Loucy (cell line): Measurements from ENCODE around the gene CD244.

Experiments used
- H2AFZ ChIP-seq: fragments of 200-600 bp; sonication (generic); 2 replicates; pipeline ENCODE4 v1.6.0; 2016; ENCODE audit warnings: antibody characterized with exemption, mild to moderate bottlenecking, low read length, moderate library complexity
- H3F3A ChIP-seq: fragments of 200-600 bp; 2 replicates; pipeline ENCODE4 v1.6.0; 2016; ENCODE audit warnings: antibody characterized with exemption, low read depth, mild to moderate bottlenecking
- H3K27me3 ChIP-seq: fragments of 200-600 bp; sonication (generic); 2 replicates; pipeline ENCODE4 v1.6.1; 2014; ENCODE audit warnings: low read length, mild to moderate bottlenecking; ENCODE audit not compliant: insufficient read depth, poor library complexity, severe bottlenecking
- H3K36me3 ChIP-seq: fragments of 200-600 bp; sonication (generic); 2 replicates; pipeline ENCODE4 v1.6.1; 2016; ENCODE audit warnings: low read length; ENCODE audit not compliant: insufficient read depth
- H3K4me1 ChIP-seq: fragments of 200-600 bp; sonication (generic); 2 replicates; pipeline ENCODE4 v1.5.1; 2014; ENCODE audit warnings: low read length, mild to moderate bottlenecking; ENCODE audit not compliant: insufficient read depth, poor library complexity, severe bottlenecking
- H3K4me2 ChIP-seq: fragments of 200-600 bp; sonication (generic); 2 replicates; pipeline ENCODE4 v1.6.0; 2014; ENCODE audit warnings: antibody characterized with exemption, low read length, low read depth, mild to moderate bottlenecking; ENCODE audit not compliant: poor library complexity, severe bottlenecking
- H3K4me3 ChIP-seq: fragments of 200-600 bp; sonication (generic); 2 replicates; pipeline ENCODE4 v1.5.1; 2014; ENCODE audit warnings: low read length, mild to moderate bottlenecking, mixed read lengths; ENCODE audit not compliant: poor library complexity, severe bottlenecking
- H3K79me2 ChIP-seq: fragments of 200-600 bp; sonication (generic); 2 replicates; pipeline ENCODE4 v1.6.1; 2014; ENCODE audit warnings: low read length; ENCODE audit not compliant: insufficient read depth
- H3K9ac ChIP-seq: fragments of 200-600 bp; sonication (generic); 2 replicates; pipeline ENCODE4 v1.6.0; 2014; ENCODE audit warnings: mild to moderate bottlenecking, low read depth, low read length, moderate library complexity; ENCODE audit not compliant: poor library complexity, severe bottlenecking
- H3K9me2 ChIP-seq: fragments of 200-600 bp; sonication (generic); replicated peaks from 2 replicates; pipeline ENCODE4 v1.6.1; 2016; ENCODE audit warnings: low read depth, low read length, mixed read lengths
- H3K9me3 ChIP-seq: fragments of 200-600 bp; sonication (generic); 2 replicates; pipeline ENCODE4 v1.6.1; 2014; ENCODE audit warnings: mild to moderate bottlenecking, antibody characterized with exemption, low read length, low read depth; ENCODE audit not compliant: insufficient read depth
- H4K20me1 ChIP-seq: fragments of 200-600 bp; sonication (generic); 2 replicates; pipeline ENCODE4 v1.6.0; 2014; ENCODE audit warnings: antibody characterized with exemption, low read length, mild to moderate bottlenecking; ENCODE audit not compliant: insufficient read depth, poor library complexity, severe bottlenecking
- CTCF ChIP-seq: fragments of 200-600 bp; sonication (generic); conservative IDR thresholded peaks from 2 replicates; pipeline ENCODE4 v1.5.1; 2014; ENCODE audit warnings: mild to moderate bottlenecking, antibody characterized with exemption, low read length
- EZH2phosphoT487 ChIP-seq: fragments of 200-600 bp; IDR thresholded peaks from 2 replicates; pipeline ENCODE4 v1.6.1; 2018; ENCODE audit warnings: antibody characterized with exemption, mild to moderate bottlenecking, moderate library complexity, borderline replicate concordance

CD244 gene

GRCh38 chr1:160823296-160823695 lies 39.4 kb downstream of the CD244 start:
- no peaks in the 10 kb centered on the region for H3K27me3 ChIP-seq
- peaks cover 5% of the 10 kb centered on the region; the same call in 1 of the 2 replicates for H3K36me3 ChIP-seq
- no peak overlapping the region for H2AFZ ChIP-seq
- no peaks in the 10 kb centered on the region for H4K20me1 ChIP-seq
- H3K9ac ChIP-seq, result no peak overlapping the region
- no peaks in the 10 kb centered on the region for H3K4me1 ChIP-seq
- no peaks in the 10 kb centered on the region for H3K9me2 ChIP-seq
- no peak overlapping the region for H3K4me3 ChIP-seq
- H3F3A ChIP-seq, result no peaks in the 10 kb centered on the region
- H3K79me2 ChIP-seq, result no peaks in the 10 kb centered on the region
- H3K4me2 ChIP-seq, result no peak overlapping the region
- no peaks in the 10 kb centered on the region for H3K9me3 ChIP-seq
- TF ChIP-seq CTCF, result no peak
- no peak for TF ChIP-seq EZH2phosphoT487

GRCh38 chr1:160821627-160822026 lies 41.1 kb downstream of the CD244 start:
- Histone ChIP-seq H3K79me2 (no peaks in the 10 kb centered on the region), H3K9me3 (no peaks in the 10 kb centered on the region), H3K27me3 (no peaks in the 10 kb centered on the region), H4K20me1 (no peaks in the 10 kb centered on the region), H3K4me1 (no peaks in the 10 kb centered on the region), H3K9me2 (no peaks in the 10 kb centered on the region), H3K9ac (no peak overlapping the region), H3F3A (no peaks in the 10 kb centered on the region), H3K4me3 (no peak overlapping the region), H3K36me3 (no peaks in the 10 kb centered on the region), H2AFZ (no peak overlapping the region), H3K4me2 (no peak overlapping the region)
- TF ChIP-seq CTCF, result peak; percentile 20; the same call in 1 of the 2 replicates
- no peak for TF ChIP-seq EZH2phosphoT487

GRCh38 chr1:160819186-160819585 lies 43.5 kb downstream of the CD244 start:
- Histone ChIP-seq H2AFZ (no peak overlapping the region), H3K9me3 (no peaks in the 10 kb centered on the region), H3K27me3 (no peaks in the 10 kb centered on the region), H3K36me3 (no peaks in the 10 kb centered on the region), H3K79me2 (no peaks in the 10 kb centered on the region), H3F3A (no peaks in the 10 kb centered on the region), H4K20me1 (no peaks in the 10 kb centered on the region), H3K9ac (no peak overlapping the region), H3K4me1 (no peaks in the 10 kb centered on the region), H3K4me2 (no peak overlapping the region), H3K4me3 (no peak overlapping the region), H3K9me2 (no peaks in the 10 kb centered on the region)
- TF ChIP-seq EZH2phosphoT487, result no peak
- TF ChIP-seq CTCF, result no peak
